Large intestine (tissue), 3 donors: Measurements from ENCODE around the gene RIN2. TPM values are rescaled to one million over a fixed set of nuclear protein-coding genes. Genes with fewer than 3 reads are reported as not detected.
A peak's percentile ranks its signal among the peaks of the same experiment; 100 is the strongest.

ENCODE experiments used
- DNase-seq, 2 donors: peaks; one replicate each; pipeline versions ENCODE4 v3.0.0 to v3.0.0-alpha.2; 2013
- H3K27ac ChIP-seq: one replicate; pipeline ENCODE4 v1.5.1; 2013; ENCODE audit warnings: low read length
- H3K27me3 ChIP-seq: 2 replicates; pipeline ENCODE4 v1.6.1; 2013; ENCODE audit warnings: low read length; ENCODE audit not compliant: control insufficient read depth, insufficient read depth
- H3K36me3 ChIP-seq: 2 replicates; pipeline ENCODE4 v1.6.1; 2013; ENCODE audit warnings: low read length; ENCODE audit not compliant: control insufficient read depth, insufficient read depth
- H3K4me1 ChIP-seq: one replicate; pipeline ENCODE4 v1.6.1; 2013; ENCODE audit warnings: low read length; ENCODE audit not compliant: control insufficient read depth, insufficient read depth
- H3K4me3 ChIP-seq: one replicate; pipeline ENCODE4 v1.5.1; 2013; ENCODE audit warnings: low read length
- H3K9me3 ChIP-seq: one replicate; pipeline ENCODE4 v1.6.1; 2013; ENCODE audit warnings: mild to moderate bottlenecking, low read depth, low read length, moderate library complexity; ENCODE audit not compliant: control insufficient read depth
- WGBS: methylation state at CpG from one replicate; pipeline ENCODE4 v1.1.5; 2013; ENCODE audit warnings: low lambda C conversion rate; ENCODE audit not compliant: insufficient coverage; 5-methylcytosine and 5-hydroxymethylcytosine counted together
- polyA plus RNA-seq: library from polyadenylated mRNA; unstranded; fragments of 120-200 nt; gene quantifications from one replicate; pipeline ENCODE4 v1.2.1, GENCODE V29; 2013

Gene RIN2
- polyA plus RNA-seq, 1 donor = 20.3 TPM

GRCh38 chr20:19783966-19784401 is 25.9 kb downstream of the RIN2 start:
- Histone ChIP-seq H3K36me3 (no peaks in the 10 kb centered on the region), H3K9me3 (peaks cover 8% of the 10 kb centered on the region), H3K27ac (no peak overlapping the region), H3K4me3 (no peak overlapping the region), H3K27me3 (no peaks in the 10 kb centered on the region), H3K4me1 (peaks cover 6% of the 10 kb centered on the region)
- whole genome bisulfite sequencing = no CpG with 5 or more reads among the region's 7 CpGs
- no peak for DNase-seq

GRCh38 chr20:19784511-19785172 is 26.6 kb downstream of the RIN2 start:
- no peak overlapping the region for H3K4me3 ChIP-seq
- DNase-seq = peak; percentile 70 to 78
- no CpG with 5 or more reads among the region's 11 CpGs for WGBS

GRCh38 chr20:19785173-19785982 is 27.3 kb downstream of the RIN2 start:
- Histone ChIP-seq H3K27ac (no peak overlapping the region), H3K36me3 (no peaks in the 10 kb centered on the region), H3K27me3 (no peaks in the 10 kb centered on the region), H3K9me3 (peaks cover 8% of the 10 kb centered on the region), H3K4me3 (no peak overlapping the region), H3K4me1 (peaks cover 6% of the 10 kb centered on the region)
- WGBS = 100% methylated on average over 1 of the region's 5 CpGs
- no peak for DNase-seq

More at GRCh38 chr20:19784511-19785172, 26.6 kb downstream of the RIN2 start:
- no peaks in the 10 kb centered on the region for H3K36me3 ChIP-seq
- peaks cover 6% of the 10 kb centered on the region for H3K4me1 ChIP-seq
- H3K9me3 ChIP-seq = peaks cover 8% of the 10 kb centered on the region
- H3K27ac ChIP-seq = peak overlapping the region; percentile 16
- no peaks in the 10 kb centered on the region for H3K27me3 ChIP-seq

- peaks cover 6% of the 10 kb centered on the region for H3K4me1 ChIP-seq
- WGBS = no CpG with 5 or more reads among the region's 1 CpG
- no peaks in the 10 kb centered on the region for H3K36me3 ChIP-seq
- H3K27me3 ChIP-seq = no peaks in the 10 kb centered on the region
- peaks cover 8% of the 10 kb centered on the region for H3K9me3 ChIP-seq
- no peak for DNase-seq
- no peak overlapping the region for H3K4me3 ChIP-seq
- no peak overlapping the region for H3K27ac ChIP-seq
Observed at GRCh38 chr20:19785983-19786285, 27.9 kb downstream of the RIN2 start.

GRCh38 chr20:19786311-19786710 is 28.3 kb downstream of the RIN2 start:
- WGBS = 90% methylated on average over 2 of the region's 5 CpGs
- Histone ChIP-seq H3K9me3 (peaks cover 8% of the 10 kb centered on the region), H3K36me3 (no peaks in the 10 kb centered on the region), H3K27me3 (no peaks in the 10 kb centered on the region), H3K4me3 (no peak overlapping the region), H3K27ac (no peak overlapping the region), H3K4me1 (peaks cover 6% of the 10 kb centered on the region)
- DNase-seq = peak in 1 of 2 donors; percentile 26

GRCh38 chr20:19787366-19787765 is 29.3 kb downstream of the RIN2 start:
- WGBS = no CpG with 5 or more reads among the region's 3 CpGs

GRCh38 chr20:19789009-19789408 is 31.0 kb downstream of the RIN2 start:
- peaks cover 8% of the 10 kb centered on the region for H3K9me3 ChIP-seq
- no peaks in the 10 kb centered on the region for H3K36me3 ChIP-seq
- 94% methylated on average over 3 of the region's 5 CpGs for whole genome bisulfite sequencing
- no peak overlapping the region for H3K27ac ChIP-seq
- H3K4me3 ChIP-seq = no peak overlapping the region
- DNase-seq = no peak
- peaks cover 6% of the 10 kb centered on the region for H3K4me1 ChIP-seq
- no peaks in the 10 kb centered on the region for H3K27me3 ChIP-seq

More at GRCh38 chr20:19787366-19787765, 29.3 kb downstream of the RIN2 start:
- no peaks in the 10 kb centered on the region for H3K36me3 ChIP-seq
- H3K4me1 ChIP-seq = peaks cover 6% of the 10 kb centered on the region
- no peak overlapping the region for H3K4me3 ChIP-seq
- H3K27me3 ChIP-seq = no peaks in the 10 kb centered on the region
- H3K27ac ChIP-seq = no peak overlapping the region
- H3K9me3 ChIP-seq = peaks cover 8% of the 10 kb centered on the region
- DNase-seq = no peak

GRCh38 chr20:19789446-19789845 is 31.4 kb downstream of the RIN2 start:
- Histone ChIP-seq H3K27ac (no peak overlapping the region), H3K9me3 (peaks cover 8% of the 10 kb centered on the region), H3K4me3 (no peak overlapping the region), H3K27me3 (no peaks in the 10 kb centered on the region), H3K36me3 (no peaks in the 10 kb centered on the region), H3K4me1 (peaks cover 6% of the 10 kb centered on the region)
- DNase-seq = no peak
- no CpG with 5 or more reads among the region's 2 CpGs for WGBS

- no peak for DNase-seq
- no peak overlapping the region for H3K27ac ChIP-seq
- peaks cover 8% of the 10 kb centered on the region for H3K9me3 ChIP-seq
- no CpG with 5 or more reads among the region's 2 CpGs for WGBS
- no peaks in the 10 kb centered on the region for H3K27me3 ChIP-seq
- no peaks in the 10 kb centered on the region for H3K4me1 ChIP-seq
- no peak overlapping the region for H3K4me3 ChIP-seq
- no peaks in the 10 kb centered on the region for H3K36me3 ChIP-seq
Observed at GRCh38 chr20:19791887-19792286, 33.8 kb downstream of the RIN2 start.

- Histone ChIP-seq H3K9me3 (peaks cover 3% of the 10 kb centered on the region), H3K4me3 (no peak overlapping the region), H3K27me3 (no peaks in the 10 kb centered on the region), H3K27ac (no peak overlapping the region), H3K36me3 (no peaks in the 10 kb centered on the region), H3K4me1 (no peaks in the 10 kb centered on the region)
- 100% methylated on average over 2 of the region's 2 CpGs for WGBS
- DNase-seq = no peak
Observed at GRCh38 chr20:19793716-19794115, 35.7 kb downstream of the RIN2 start.
